Epithelial cell of umbilical artery (primary cell): ENCODE results near the gene CD59. TPM values are rescaled to one million over a fixed set of nuclear protein-coding genes. Genes with fewer than 3 reads are reported as not detected.

Experiments used
- total RNA-seq: library from RNA; depleted of rRNA; stranded (reverse); fragments of >200 nt; gene quantifications from 2 replicates; pipeline ENCODE4 v1.2.3, GENCODE V29; 2014

The CD59 gene, protein sequence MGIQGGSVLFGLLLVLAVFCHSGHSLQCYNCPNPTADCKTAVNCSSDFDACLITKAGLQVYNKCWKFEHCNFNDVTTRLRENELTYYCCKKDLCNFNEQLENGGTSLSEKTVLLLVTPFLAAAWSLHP
- total RNA-seq = 971 and 1,074 TPM in 2 replicates

GRCh38 chr11:33736148-33736812, at the start of gene CD59:
CD59 (minus strand) TSS chr11:33736423; CDS start chr11:33722445, 13,978 bp downstream.

DNA sequence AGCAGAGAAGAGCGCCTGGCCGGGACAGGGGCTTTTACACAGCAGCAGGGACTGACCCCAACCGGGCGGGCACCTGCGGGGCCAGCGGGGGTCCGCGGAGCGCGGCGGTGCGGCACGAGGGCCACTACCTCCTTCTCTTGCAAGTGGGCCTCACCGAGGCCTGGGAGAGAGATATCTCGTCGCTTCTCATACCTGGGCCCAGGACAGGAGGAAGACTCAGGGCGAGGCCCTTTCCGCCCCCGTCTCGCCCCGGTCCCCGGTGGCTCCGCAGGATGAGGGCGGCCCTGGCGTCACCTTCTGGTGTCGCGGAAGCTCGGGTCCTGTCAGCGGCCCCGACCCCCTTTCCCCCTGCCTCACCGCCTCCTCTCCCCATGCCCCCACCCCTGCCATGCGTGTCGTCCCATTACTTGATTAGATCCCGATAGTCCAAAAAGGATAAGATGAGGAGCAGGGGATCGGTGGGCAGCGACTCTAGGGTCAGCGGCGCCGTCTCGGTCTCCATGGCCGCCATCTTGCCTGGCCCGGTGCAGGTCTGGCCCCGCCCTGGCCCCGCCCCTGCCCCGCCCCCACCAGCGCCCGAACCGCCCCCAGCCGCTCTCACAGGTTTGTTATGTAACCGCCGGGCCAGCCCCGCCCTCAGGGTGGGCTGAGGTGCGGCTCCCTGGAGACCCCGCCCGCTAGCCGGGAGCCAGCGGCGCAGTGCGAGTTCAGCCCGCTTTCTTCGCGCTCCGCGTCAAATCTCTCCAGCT, 37.9 kb upstream of the CD59 start, which contains the start of gene FBXO3:
Gene FBXO3 (minus strand): TSS at position 534 of the 749 bp plus-strand sequence. CDS start 23 bp downstream, at position 511.

DNA sequence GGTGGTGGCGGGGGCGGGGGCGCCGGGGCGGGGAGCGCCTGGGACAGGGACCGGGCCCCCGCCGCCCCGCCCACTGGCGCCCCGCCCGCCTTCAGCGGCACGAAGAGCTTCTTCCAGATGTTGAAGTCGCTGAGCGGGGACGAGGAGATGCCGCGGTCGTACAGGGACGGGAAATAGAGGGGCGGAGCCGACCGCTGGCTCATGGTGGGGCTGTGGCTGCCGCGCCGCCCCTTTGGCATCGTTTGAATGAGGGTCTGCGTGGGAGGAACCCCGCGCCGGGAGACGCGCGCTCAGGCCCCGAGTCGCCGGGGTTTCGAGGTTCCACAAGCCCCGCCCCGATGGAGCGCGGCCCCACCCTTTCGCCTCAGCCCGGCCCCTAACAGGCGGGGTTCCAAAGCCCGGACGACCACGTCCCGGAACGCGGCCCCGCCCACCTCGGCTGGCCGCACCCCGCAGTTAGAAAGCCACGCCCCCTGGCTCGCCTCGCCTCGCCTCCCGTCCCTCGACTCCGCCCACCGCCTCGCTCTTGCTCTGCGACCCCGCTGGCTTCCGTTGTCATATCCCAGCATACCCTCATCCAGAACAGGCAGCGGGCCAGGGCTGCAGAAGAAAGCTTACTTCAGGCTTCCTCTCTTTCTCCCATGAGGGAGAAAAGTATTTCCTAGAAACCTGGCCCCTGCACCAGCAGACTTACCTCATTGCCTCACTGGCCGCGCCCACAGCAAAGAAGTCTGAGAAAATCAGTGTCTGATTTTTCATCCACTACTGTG, 35.5 kb downstream of the CD59 start, which contains the start of gene C11orf91:
Gene C11orf91 (minus strand): TSS at position 325 of the 770 bp plus-strand sequence. CDS start 86 bp downstream, at position 239.

Other genes starting within 250 kb of the CD59 start
- 0.32 TPM in 1 of 2 replicates, not detected in the other for gene C11orf91, start 35.6 kb downstream of the CD59 start, total RNA-seq
- gene FBXO3, start 38.1 kb upstream of the CD59 start, total RNA-seq = 26.6 and 43.6 TPM in 2 replicates
- gene LMO2, start 155.7 kb upstream of the CD59 start, total RNA-seq = 27.0 and 42.7 TPM in 2 replicates